GM19023 (cell line): ENCODE measurements around the gene MAGEF1.

ENCODE experiments used
- ATAC-seq: cut with Tn5 transposase; IDR thresholded peaks from one replicate; pipeline ENCODE4 v1.9.1; 2021; ENCODE audit warnings: mild to moderate bottlenecking, moderate library complexity; ENCODE audit not compliant: unreplicated experiment

Gene MAGEF1, protein sequence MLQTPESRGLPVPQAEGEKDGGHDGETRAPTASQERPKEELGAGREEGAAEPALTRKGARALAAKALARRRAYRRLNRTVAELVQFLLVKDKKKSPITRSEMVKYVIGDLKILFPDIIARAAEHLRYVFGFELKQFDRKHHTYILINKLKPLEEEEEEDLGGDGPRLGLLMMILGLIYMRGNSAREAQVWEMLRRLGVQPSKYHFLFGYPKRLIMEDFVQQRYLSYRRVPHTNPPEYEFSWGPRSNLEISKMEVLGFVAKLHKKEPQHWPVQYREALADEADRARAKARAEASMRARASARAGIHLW

DNA sequence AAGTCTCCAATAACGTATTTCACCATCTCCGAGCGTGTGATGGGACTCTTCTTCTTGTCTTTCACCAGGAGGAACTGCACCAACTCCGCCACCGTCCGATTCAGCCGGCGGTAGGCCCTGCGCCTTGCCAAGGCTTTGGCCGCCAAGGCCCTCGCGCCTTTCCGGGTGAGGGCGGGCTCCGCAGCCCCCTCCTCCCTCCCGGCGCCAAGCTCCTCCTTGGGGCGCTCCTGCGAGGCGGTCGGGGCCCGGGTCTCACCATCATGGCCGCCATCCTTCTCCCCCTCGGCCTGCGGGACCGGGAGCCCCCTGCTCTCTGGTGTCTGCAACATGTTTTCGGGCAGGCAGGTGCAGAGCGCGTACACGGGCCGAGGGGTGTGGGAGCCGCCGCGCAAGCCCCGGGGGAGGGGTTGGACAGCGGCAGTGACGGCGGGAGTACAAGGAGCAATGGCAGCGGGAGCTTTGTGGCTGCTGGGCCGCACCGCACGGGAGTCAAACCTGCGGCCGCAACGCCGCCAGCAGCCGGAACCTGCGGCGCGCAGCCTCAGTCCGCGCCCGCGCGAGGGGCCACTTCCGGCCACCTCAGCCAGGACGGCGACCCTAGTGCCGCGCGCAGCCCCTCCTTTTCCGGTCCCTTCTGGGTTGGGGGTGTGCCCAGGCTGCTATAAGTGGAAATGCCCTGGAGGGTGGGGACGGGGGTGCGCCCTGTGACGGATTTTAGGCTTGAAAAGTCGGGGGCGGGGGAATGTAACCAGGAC lies at the start of gene MAGEF1:
MAGEF1 (minus strand) TSS at position 572 of the 755 bp plus-strand sequence; CDS start at position 329, 243 bp downstream.
- peak; percentile 88 for ATAC-seq

DNA sequence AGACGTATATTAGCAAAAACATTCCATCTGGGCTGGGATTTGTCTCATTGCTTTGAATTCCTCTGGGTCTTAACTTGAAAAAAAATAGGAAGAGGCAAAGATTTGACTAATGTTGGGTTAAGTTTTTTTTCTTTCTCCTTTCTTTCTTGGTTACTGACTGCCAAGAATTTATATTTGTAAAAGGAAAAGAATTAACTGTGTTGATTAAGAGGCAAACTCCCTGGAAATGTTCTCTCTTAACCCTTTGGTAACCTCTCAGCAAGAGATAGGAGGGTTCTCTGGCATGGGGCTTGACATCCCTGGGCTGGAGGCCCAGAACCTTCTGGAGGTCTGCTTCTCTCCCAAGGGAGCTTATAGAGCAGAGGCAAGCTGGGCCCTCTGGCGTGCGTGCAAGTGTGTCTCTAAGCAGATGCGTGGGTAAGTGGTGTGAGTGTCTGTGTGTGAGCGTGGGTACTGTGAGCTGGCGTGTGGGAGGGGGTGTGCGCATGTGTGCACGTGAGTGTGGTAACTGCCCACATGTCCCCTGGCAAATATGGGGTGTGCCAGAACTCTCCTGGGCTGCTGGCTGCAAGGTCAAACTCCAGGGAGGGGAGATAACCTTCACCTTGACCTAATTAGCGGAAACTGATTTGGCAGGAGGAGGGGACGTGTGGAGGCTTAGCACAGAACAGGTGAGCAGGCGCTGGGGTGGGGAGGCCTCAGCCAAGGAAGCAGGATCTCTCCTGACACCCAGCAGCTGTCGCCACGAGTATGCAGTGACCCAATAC lies 49.4 kb upstream of the MAGEF1 start:
- ATAC-seq: no peak

DNA sequence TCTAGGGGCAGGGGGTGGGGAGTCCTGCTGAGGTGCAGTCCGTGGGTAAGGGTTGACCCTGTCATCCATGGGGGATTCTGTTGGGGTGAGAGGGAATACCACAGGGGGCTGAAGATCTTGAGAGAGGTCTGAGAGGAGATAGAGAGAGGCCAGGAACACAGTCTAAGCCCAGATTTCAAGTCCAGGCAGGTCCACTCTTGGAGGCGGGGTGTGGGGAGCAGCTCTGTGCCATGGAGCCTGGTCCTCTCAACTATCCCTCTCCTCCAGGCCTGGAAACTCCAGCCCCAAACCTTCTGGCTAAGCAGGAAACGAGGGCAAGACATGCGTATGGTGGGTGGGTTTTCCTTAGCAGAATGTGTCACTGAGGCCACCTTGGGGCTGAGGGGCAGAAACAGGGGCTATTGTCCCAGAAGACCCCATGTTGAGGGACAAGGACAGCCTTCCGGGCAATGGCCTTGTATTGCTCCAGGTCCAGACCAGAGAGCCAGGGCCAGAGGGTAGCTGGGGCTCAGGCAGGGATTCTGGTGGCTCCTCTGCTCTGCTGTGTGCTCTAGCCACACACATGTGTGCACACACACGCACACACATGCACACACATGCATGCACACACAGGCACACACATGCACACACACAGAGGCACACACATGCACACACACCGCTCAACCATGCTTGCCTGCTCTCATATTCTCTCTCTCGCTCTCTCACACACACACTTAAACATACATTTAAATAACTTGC lies 48.6 kb upstream of the MAGEF1 start:
- ATAC-seq: no peak

DNA sequence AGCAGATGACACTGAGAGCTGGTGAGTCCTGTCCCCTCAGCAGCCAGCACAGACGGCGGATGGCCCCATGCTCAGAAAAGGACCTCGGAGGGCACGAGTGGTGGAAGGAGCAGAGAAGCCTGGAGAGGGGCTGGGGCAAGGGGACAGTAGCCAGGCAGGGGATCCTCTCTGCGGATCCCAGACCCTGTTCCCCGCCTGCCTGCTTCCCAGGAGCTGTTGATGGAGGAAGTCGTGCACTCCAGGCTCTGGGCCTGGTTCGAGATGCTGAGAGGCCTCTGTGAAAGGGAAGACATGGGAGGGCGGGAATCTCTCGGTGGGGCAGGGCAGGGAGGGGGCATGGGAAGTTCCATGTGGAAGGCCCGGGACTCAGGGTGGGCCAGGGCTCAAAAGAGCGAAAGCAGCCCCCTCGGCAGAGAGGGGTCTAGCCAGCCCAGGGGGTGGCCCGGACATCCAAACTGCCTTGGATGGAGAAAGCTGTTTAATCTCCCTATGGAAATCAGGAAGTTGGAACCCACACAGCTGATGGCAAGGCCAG lies 47.9 kb upstream of the MAGEF1 start:
- ATAC-seq: no peak

DNA sequence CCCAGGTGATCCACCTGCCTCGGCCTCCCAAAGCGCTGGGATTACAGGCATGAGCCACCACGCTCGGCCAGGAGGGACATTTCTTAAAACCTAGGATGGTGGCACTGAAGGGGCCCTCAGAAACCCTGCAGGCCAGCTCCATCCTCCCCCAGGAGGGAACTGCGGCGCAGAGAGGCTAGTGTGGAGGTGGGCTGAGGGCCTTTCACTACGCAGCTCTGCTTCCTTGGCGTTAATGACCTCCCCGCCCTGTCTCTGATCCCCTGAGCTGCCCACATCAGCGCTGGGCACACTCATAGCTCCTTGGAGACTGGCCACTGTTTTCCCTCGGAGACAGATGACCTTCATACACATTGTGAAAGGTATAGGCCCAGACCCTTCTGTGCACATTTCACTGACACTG lies 46.2 kb upstream of the MAGEF1 start:
- ATAC-seq: no peak

DNA sequence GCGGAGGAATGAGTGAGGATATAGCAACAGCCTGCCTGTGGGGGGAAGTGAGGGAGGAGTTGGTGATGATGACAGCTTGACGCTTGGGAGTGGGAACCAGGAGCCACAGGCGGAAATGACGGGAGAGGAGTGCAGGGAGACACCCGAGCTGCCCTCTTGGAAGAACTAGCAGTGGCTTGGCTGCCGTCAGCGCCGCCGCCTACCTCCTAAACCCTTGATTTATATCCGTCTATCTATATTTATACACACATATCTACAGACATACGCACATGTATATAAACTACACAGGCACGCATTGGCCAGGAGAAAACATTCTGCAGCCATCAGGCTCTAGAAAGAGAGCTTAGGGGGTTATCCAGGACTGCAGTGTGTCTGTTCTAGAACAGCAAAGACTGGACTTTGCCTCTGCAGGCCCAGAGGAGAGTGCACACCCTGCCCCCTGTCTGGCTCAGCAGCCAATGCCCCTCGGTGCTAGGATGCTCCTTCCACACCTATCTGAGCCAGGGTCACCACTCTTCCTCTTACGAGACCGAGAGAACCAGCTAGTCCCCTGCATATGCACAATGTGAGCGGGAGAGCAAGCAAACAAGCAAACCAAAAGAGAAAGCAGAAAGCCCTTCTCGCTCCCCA lies 45.3 kb upstream of the MAGEF1 start:
- ATAC-seq: no peak

DNA sequence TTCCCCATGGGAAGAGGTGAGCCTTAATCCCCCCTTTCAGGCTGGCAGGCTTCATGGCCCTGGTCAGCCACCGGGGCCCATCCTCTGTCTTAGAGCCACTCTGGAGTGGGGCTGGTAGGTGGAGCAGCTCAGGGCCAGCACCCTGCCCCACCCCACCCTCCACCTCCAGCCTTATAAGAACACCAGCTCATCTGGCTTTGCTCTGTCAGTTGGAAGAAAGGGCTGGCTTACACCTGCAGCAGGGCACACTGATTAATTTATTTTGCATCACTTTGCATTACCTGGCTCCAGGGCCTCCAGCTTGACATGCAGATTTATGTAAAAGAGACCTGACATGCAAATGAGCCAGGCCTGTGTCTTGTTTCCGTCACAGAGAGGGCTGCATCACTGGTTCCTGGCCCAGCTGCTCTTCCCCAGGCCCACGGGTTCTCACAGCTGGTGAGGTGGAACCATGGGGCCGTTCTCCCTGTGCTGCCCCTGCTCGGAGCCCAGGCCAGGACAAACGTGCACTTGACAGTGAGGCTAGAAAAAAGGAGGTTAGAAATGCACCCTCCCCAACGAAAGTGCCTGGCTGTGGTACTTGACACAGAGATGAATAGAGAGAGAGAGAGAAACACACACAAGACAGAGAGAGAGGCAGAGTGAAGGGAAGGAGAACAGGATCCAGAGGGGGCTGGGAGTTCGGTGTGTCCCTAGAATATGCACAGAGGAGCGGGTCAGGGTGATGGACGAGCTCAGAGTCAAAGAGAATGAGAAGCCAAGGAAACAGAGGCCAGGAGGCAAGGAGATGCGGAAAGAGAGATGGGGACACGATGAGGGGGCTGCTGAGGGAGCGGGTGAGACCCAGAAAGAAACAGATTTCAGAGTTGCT lies 44.5 kb upstream of the MAGEF1 start:
- no peak for ATAC-seq

DNA sequence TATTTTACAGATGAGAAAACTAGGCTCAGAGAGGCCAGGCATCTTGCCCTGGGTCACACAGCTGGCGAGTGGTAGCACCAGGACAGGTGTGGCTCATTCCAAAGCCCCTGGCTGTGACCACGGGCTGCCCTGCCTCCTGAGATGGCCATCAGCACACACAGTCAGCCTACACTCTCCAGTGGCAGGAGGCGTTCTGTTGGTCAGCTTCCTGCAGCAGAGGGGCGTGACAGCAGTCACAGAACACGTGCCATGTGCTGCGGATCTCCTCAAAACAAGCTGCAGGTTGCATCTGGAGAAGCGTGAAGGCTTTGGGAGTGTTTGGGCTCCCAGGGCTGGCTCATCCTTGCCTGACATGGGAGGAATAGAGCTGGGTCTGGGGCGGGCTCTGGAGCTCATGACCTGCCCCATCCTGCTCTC lies 43.5 kb upstream of the MAGEF1 start:
- no peak for ATAC-seq

DNA sequence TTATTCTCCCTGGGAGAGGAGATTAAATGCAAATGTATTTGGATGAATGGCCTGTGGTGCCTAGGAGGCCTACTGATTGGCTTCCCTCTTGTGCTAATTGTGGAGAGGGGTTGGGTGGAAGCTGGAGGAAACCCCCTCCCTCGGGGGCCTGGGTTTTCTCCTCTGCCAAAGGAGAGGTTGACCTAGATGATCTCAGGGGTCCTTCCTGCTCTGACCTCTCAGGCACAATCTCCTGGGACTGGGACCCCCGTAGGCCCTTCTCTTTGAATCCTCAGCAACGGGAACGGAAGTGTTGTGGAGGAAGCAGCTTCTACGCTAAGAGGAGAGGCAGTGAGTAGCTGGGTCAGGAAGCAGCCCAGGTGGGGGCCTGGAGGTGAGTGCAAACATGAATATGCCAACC lies 40.5 kb upstream of the MAGEF1 start:
- no peak for ATAC-seq

DNA sequence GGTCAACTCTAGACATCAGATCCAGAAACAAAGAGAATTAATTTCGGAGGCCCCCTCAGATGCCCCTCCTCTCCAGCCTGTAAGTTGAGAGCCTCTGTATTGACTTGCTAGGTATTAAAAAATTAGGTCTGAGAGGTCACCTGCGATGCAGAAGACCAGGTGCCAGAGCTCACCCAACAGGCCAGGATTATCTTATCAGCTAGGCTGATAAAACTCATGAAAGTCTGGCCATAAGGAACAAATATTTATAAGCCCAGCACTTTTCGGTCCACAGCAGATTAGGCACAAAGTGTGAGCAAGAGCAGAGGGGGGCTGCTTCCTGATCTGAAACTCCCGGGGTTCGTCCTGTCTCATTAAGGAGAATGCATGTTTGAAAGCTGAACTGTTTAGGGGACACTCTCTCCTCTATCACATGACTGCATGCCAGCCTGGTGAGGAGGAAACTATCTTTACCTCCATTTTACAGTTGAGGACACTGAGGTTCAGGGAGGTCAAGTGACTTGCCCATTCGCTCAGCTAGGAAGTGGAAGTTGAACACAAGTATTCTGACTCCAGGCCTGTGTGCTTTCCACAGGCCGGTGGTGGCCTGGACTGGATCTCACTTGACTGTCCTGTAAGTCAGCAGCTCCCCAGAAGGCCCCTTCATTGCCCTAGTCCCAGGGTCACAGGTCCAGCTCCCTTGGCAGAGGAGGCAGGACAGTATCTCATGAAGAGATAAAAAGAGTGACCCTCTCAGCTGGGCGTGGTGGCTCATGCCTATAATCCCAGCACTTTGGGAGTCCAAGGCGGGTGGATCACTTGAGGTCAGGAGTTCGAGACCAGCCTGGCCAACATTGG lies 39.6 kb upstream of the MAGEF1 start:
- ATAC-seq: no peak

DNA sequence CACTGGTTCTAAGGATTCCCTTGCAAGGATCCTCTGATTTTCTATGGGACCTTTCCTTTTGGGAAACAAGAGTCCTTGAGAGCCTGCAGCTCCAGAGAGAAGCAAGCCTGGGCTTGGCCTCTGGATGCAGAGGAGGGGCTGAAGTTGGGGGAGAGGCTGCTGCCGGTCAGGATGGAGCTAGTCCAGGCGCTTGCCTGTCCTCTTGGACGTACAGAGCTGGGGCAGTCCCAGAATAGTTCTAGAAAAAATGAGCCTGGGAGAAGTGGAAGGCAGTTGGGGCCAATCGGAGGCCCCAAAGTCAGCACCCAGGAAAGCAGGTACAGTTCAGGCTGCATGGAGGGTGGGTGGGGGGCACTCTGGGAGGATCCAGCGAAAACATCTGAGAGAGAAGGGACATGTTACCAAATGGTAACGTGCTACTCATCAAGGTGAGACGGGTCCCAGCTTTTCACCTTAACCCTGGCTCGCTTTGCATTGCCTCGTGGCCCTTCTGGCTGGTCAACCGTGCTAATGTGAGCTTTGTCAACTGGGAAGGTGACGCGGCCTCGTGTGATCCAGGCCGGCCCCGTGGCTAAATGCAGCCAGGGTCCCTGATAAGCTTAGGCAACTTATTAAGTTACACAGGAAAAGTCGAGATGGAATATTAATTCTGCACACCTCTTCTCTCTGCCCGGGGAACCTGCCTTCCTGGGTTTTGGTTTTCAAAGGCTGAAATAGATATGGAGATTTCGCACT lies 38.7 kb upstream of the MAGEF1 start:
- no peak for ATAC-seq

DNA sequence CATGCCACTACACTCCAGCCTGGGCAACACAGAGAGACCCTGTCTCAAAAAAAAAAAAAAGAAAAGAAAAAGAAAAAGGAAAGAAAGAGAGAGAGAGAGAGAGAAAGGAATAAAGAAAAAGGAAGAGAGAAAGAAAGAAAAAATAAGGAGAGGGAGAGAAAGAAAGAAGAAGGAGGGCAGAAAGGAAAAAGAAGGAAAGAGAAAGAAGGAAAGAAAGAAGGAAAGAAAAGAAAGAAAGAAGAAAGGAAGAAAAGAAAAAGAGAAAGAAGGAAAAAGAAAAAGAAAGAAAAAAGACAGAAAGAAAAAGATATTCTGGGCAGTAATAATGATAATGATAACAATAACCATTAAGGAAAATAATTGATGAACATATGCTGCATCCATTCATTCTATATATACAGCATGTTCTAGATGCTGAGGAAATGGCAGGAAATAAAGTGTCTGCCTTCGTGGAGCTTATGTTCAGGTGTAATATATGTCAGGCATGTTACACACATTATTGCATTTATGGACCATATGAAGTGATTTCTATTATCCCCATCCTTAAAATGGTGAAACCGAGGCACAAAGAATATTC lies 37.4 kb upstream of the MAGEF1 start:
- no peak for ATAC-seq

DNA sequence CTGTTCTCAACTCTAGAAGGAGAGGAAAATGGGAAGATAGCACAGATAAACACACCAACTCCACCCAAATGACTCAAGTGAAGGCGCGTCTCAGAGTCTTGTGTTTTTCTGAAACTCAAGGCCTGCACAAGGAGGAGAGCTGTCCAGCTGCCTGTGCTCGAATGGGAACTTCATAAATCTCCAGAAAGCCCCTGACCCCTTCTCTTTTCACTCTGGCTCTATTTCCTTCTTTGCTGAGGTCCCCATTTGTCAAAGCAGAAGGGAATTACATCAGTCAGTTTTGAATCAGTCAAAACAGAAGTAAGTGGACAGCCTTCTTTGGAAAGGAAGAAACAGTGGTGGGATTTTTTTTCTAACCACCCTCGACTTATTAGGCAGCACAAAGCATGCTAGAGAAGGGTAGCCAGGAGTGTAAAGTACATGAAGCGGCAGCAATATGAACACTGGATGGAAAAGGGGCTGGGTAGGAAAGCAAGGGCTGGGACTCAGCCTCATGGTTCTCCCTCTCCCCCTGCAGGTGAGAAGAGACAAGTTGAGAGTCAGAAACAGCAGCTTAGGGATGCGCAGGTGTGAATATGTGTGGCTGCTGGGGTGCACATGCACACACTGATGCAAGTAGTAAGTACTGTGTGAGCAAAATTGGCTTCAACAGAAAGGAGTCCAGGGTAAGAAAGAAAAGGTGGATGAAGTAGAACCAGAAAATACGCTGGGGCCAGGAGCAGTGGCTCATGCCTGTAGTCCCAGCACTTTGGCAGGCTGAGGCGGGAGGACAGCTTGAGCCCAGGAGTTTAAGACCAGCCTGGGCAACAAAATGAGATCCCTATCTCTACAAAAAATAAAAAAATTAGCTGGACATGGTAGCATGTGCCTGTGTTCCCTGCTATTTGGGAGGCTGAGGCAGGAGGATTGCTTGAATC lies 36.6 kb upstream of the MAGEF1 start:
- ATAC-seq: peak; percentile 69

DNA sequence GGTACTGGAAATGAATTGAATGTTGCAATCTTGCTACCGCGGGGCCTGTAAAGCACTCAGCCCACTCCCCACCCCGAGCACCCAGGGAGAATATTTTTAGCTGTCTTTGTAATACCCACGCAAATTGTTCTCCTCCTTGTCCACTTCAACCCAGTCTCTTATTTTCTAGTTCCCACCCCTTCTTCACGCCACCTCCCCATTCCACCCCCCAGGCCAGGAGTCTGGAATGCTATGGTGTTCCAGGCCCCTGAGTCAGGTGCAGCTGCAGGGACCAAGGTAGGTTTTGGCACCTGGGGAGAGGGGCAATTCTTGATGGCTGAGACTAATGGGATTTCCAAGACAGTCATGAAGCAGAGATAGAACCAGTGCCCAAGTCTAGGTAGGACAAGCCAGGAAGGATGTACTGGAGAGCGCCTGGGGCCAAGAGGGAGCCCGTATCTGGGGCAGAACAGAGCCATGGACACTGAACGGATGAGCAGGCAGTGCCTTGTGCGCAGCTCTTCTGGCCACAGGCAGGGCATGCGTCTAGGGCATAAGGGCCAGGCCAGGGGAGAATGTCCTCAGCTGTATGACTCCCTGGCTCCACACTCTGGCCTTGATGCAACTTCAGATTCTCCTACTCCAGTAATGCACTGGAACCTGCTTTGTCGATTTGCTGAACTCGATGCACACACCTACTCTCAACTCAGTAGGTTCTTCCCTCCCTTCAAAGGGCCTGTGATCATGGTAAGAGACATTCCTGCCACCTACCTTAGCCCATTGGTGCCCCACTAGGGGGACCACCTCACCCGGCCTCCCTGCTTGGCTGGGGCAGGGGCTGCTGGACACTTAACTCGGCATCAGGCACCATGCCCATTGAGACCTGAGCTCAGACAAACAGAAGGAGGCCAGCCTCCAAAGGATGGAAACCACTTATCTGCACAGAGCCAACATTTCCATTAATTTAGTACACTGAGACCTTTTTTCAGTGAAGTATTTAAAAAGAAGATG lies 34.6 kb upstream of the MAGEF1 start:
- no peak for ATAC-seq

DNA sequence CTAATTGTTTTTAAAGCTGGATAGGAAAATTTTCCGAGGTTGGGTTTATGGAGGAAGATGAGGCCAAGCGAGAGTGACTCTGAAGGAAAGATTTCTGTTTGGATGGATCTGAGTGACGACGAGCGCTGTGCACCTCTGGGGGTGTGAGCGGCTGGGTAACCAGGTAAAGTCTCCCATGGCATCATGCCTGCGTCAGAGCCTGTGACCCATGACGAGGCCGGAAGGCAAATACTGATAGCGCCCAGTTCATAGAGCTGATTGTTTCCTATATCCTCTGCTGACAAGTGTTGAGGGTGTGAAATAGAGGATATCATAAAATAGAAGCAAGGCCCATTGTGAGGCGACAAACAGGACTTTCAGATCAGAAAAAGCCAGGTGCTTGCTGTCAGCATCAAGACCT lies 33.7 kb upstream of the MAGEF1 start:
- no peak for ATAC-seq
